Measurements from ENCODE around the gene ITPRIPL1.

Gene ITPRIPL1

GRCh38 chr2:96359310-96359709 is 34.2 kb downstream of the ITPRIPL1 start:
- DNase-seq (ENCODE audit: low spot score), result no peak

GRCh38 chr2:96359866-96360265 is 34.7 kb downstream of the ITPRIPL1 start:
- no peak for DNase-seq (ENCODE audit: low spot score)

- DNase-seq (ENCODE audit: low spot score), result no peak
These were observed 36.6 kb downstream of the ITPRIPL1 start for GRCh38 chr2:96361751-96362150.

- no peak for DNase-seq (ENCODE audit: low spot score)
These were observed 44.1 kb downstream of the ITPRIPL1 start for GRCh38 chr2:96369186-96369585.

- no peak for DNase-seq (ENCODE audit: low spot score)
These were observed 49.3 kb downstream of the ITPRIPL1 start for GRCh38 chr2:96374211-96374951.
